AG10803 (cell line): Measurements from ENCODE around the gene GPRIN1.
A peak's percentile ranks its signal among the peaks of the same experiment; 100 is the strongest.

ENCODE experiments used
- DNase-seq: peaks from one replicate; pipeline ENCODE4 v3.0.0; 2010; ENCODE audit warnings: low read depth
- H3K4me3 ChIP-seq: 2 replicates; pipeline ENCODE4 v1.5.1; 2011; ENCODE audit warnings: mild to moderate bottlenecking, low read length, control low read depth
- TF ChIP-seq, protein P1 (sequence below): conservative IDR thresholded peaks from 2 replicates; pipeline ENCODE4 v1.5.1; 2011; ENCODE audit warnings: mild to moderate bottlenecking, low read length, control low read depth, inconsistent platforms

Gene GPRIN1

DNA sequence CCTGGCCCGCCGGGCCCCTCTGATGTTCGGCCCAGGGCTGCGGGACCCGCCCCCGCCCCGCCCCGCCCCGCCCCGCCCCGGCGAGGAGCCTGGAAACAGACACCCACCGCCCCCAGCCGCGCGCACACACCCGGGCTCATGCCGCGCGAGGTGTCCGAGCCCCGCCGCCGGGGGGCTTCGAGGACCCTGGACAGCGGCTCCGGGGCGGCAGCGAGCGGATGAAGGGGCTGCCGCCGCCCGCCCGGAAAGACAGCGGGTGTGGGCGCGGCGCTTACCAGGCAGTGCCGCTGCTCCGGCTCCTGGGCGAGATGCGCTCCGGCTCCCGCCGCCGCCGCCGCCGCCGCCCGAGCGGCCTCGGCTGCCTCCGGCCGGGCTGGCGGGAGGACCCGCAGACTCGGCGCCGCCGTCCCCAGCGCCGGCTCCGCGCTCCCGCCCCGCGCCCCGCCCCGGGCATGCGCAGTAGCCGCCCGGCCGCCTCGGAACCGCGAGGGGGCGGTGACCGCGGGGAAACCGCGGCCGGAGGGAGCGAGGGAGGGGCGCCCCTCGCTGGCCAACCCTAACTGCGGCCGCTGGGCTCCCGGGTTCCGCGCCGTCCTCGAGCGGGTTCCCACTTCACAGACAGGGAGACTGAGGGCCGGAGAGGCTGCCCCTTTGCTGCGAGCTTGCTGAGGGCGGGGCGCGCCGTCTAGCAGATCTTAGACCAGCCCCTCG lies at the start of gene GPRIN1:
Gene GPRIN1, minus strand, starts transcription at position 433 of the 711 bp plus-strand sequence. CDS start 10,322 bp downstream, outside the sequence.
- H3K4me3 ChIP-seq, result peak within 1 kb of the TSS; percentile 64
- peak; percentile 31 for DNase-seq
- TF ChIP-seq, protein P1, sequence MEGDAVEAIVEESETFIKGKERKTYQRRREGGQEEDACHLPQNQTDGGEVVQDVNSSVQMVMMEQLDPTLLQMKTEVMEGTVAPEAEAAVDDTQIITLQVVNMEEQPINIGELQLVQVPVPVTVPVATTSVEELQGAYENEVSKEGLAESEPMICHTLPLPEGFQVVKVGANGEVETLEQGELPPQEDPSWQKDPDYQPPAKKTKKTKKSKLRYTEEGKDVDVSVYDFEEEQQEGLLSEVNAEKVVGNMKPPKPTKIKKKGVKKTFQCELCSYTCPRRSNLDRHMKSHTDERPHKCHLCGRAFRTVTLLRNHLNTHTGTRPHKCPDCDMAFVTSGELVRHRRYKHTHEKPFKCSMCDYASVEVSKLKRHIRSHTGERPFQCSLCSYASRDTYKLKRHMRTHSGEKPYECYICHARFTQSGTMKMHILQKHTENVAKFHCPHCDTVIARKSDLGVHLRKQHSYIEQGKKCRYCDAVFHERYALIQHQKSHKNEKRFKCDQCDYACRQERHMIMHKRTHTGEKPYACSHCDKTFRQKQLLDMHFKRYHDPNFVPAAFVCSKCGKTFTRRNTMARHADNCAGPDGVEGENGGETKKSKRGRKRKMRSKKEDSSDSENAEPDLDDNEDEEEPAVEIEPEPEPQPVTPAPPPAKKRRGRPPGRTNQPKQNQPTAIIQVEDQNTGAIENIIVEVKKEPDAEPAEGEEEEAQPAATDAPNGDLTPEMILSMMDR, result no peak; the same call in 1 of the 2 replicates

DNA sequence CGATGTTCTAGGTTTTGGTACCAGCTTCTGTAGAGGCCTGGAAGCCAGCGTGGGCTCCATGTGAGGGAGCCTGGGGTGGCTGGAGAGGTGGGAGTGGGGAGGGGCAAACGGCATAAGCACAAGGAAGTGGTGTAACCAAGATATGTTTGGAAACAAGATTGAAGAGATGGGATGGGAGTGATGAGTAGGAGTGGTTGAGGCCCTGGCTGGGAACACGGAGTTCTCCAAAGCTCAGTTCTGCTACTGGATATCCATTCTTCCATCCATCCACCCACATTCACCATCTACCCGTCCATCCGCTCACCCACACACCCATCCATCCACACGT lies 49.5 kb upstream of the GPRIN1 start:
- no peak for DNase-seq
- TF ChIP-seq, protein P1, result no peak
- H3K4me3 ChIP-seq, result no peak overlapping the region

DNA sequence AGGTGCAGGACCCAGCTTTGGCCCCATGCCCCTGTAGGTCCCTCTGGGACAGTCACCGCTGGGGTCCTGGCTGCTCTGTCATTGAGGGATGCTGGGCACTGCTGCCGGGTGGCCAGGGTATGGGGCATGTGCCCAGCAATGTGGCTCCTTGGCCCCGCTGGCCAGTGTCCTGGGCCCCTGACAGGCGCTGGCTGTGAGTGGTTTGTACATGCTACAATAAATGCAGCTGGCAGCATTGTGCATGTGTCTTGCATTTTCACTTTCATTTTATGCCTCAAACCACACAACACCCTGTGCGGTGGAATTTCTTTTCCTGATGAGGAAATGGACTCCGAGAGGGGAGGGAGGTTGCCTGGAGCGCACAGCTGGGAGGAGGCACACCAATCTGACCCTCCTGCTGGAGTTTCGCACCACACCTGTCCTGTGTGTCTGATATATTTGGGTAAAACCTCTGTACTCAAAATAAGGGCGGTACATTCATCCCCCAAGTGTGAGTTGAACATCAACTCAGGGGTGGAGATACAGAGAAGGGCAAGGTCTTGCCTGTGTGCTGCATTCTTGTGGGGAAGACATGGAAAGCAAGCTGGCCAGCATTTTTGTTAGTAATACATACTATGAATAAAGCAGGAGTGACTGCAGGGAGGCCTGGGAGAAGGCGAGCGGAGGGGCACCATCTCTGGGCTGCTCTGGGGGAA lies 49.0 kb upstream of the GPRIN1 start:
- peak; percentile 53 for DNase-seq
- no peak overlapping the region for H3K4me3 ChIP-seq

DNA sequence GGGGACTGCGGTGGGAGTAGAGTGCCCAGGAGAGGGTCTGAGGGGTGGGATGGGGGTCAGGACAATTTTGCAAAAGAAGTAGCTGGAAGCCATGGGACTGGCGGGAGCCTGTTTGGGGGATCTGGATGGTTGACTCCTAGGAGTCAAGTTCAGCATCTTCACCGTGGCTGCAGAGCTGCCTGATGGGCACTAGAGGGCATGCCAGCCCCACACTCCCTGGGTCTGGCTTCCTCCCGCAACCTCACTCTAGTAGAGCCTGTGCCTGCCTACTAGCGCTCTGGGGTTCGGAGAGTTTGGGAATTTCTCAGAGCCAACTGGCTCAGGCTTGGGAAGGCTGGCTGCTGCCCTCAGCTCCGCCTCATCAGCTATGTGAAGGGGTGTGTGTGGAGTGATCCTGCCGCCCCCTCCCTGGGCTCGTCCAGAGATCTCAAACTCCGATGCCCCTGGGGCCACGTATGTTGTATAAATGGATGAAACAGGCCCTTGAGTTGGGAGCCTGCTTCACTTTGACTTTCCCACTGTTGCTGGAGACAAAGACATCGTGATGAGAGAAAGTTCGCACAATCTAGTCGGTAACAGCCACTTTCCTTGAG lies 48.1 kb upstream of the GPRIN1 start:
- H3K4me3 ChIP-seq, result no peak overlapping the region
- DNase-seq, result peak; percentile 70
- TF ChIP-seq, protein P1, result peak; percentile 90

More for the DNA sequence above, 49.0 kb upstream of the GPRIN1 start:
- TF ChIP-seq, protein P1, result no peak

DNA sequence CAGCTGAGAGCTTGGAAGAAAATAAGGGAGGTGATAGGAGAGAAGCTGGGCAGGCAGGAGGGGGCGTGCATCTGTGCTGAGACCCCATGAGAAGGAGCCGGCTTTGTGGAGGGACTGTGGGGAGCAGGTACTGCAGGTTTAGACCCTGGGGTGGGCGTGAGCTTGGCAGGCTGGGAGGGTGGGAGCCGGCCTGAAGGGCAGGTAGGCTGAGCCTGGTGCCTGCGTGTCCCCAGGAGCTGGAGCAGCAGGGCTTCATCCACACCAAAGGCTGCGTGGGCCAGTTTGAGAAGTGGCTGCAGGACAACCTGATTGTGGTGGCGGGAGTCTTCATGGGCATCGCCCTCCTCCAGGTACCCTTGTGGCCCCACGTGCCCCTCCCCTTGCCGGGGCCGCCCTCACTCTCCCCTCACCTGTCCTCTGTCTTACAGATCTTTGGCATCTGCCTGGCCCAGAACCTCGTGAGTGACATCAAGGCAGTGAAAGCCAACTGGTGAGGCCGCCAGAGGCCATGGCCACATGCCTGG lies 46.6 kb upstream of the GPRIN1 start:
- no peak overlapping the region for H3K4me3 ChIP-seq
- TF ChIP-seq, protein P1, result no peak
- no peak for DNase-seq

DNA sequence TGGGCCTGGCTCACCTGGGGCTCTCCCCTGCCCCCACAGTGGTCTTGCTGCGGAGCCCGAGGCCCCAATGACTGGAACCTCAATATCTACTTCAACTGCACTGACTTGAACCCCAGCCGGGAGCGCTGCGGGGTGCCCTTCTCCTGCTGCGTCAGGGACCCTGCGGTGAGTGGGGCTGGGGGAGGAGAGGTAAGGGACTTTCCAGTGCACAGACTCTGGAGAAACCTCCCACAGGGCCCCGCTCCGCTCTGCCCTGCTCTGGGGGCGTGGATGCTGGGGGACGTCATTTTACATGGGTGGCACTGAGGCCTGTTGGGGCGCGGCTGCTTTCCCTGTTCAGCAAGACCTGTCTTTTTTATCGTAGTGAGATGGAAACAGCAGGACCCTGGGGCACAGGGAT lies 44.9 kb upstream of the GPRIN1 start:
- H3K4me3 ChIP-seq, result no peak overlapping the region
- DNase-seq, result no peak
- TF ChIP-seq, protein P1, result no peak
